ENCODE data around the gene BCAS3.

BCAS3 gene

GRCh38 chr17:61396586-61397085 lies 719.0 kb downstream of the BCAS3 start:
- no peak for TF ChIP-seq CTCF (IDR thresholded peaks at IDR 0.05; ENCODE audit: insufficient read depth, low read depth, low read length, missing control alignments)
- no peak for DNase-seq (ENCODE audit: low read depth)
- no peak overlapping the region for H3K4me3 ChIP-seq (ENCODE audit: low read depth, low read length)

- TF ChIP-seq CTCF (IDR thresholded peaks at IDR 0.05; ENCODE audit: insufficient read depth, low read depth, low read length, missing control alignments) = no peak
- no peak for DNase-seq (ENCODE audit: low read depth)
- H3K4me3 ChIP-seq (ENCODE audit: low read depth, low read length) = no peak overlapping the region
Measured at GRCh38 chr17:61397086-61397842, 719.6 kb downstream of the BCAS3 start.

DNA sequence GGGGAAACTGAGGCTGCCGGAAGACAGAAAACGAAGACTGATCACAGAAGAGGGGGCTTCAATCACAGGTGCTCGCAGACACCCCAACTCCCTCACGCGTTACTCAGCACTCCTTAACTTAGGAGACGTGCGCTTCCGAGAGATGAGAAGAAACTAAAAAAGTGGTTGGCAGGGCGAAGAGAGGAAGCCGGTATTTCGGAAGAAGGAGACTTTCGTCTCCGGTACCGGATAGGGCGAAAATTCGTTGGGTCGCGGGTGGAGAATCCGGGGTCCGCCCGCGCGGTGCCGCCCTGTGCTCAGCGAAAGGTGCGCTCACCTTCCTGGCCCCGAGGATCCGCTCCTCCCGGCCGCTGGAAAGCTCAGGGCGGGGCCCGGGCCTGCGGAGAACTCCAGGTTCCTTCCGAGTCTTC lies 721.1 kb downstream of the BCAS3 start:
- no peak for TF ChIP-seq CTCF (IDR thresholded peaks at IDR 0.05; ENCODE audit: insufficient read depth, low read depth, low read length, missing control alignments)
- H3K4me3 ChIP-seq (ENCODE audit: low read depth, low read length) = no peak overlapping the region
- no peak for DNase-seq (ENCODE audit: low read depth)

GRCh38 chr17:61399131-61400065 lies 721.7 kb downstream of the BCAS3 start, which contains the start of gene TBX2:
TSS of gene TBX2 (plus strand) at chr17:61399843. CDS start at chr17:61400177, 334 bp downstream.
- TF ChIP-seq CTCF (IDR thresholded peaks at IDR 0.05; ENCODE audit: insufficient read depth, low read depth, low read length, missing control alignments) = no peak
- no peak for DNase-seq (ENCODE audit: low read depth)
- no peak within 1 kb of the TSS; the same call in 1 of the 2 replicates for H3K4me3 ChIP-seq (ENCODE audit: low read depth, low read length)

- no peak for DNase-seq (ENCODE audit: low read depth)
- H3K4me3 ChIP-seq (ENCODE audit: low read depth, low read length) = no peak overlapping the region
- no peak for TF ChIP-seq CTCF (IDR thresholded peaks at IDR 0.05; ENCODE audit: insufficient read depth, low read depth, low read length, missing control alignments)
Measured at GRCh38 chr17:61400066-61400716, 722.5 kb downstream of the BCAS3 start.

- TF ChIP-seq CTCF (IDR thresholded peaks at IDR 0.05; ENCODE audit: insufficient read depth, low read depth, low read length, missing control alignments) = no peak
- H3K4me3 ChIP-seq (ENCODE audit: low read depth, low read length) = no peak overlapping the region
- no peak for DNase-seq (ENCODE audit: low read depth)
Measured at GRCh38 chr17:61400717-61401388, 723.2 kb downstream of the BCAS3 start.

Data from GM12865 (cell line).